Nephron (organoid): ENCODE measurements around the gene TCL1B.

ENCODE experiments used
- H3K27ac Mint-ChIP-seq, 3 experiments: 2 replicates each; pipeline ENCODE4 v1.8.0; 2020; ENCODE audit warnings: mixed read lengths in 3 of 3, mild to moderate bottlenecking in 2 of 3, moderate library complexity in 1 of 3
- H3K27me3 Mint-ChIP-seq: 2 replicates; pipeline ENCODE4 v1.8.0; 2021; ENCODE audit warnings: low read depth, mild to moderate bottlenecking, moderate library complexity, mixed read lengths
- H3K36me3 Mint-ChIP-seq: 2 replicates; pipeline ENCODE4 v1.8.0; 2020; ENCODE audit warnings: low read depth, mixed read lengths
- H3K4me1 Mint-ChIP-seq: 2 replicates; pipeline ENCODE4 v1.8.0; 2020; ENCODE audit warnings: mixed read lengths
- H3K4me3 Mint-ChIP-seq, 3 experiments: 2 replicates each; pipeline ENCODE4 v1.8.0; 2020; ENCODE audit warnings: mild to moderate bottlenecking in 3 of 3, mixed read lengths in 3 of 3, moderate library complexity in 2 of 3
- H3K9me3 Mint-ChIP-seq: 2 replicates; pipeline ENCODE4 v1.8.0; 2020; ENCODE audit warnings: mixed read lengths
- TF ChIP-seq, protein P1 (sequence below), 3 experiments: fragments of 200-600 bp; sonication (generic); IDR thresholded peaks; one replicate each; pipeline ENCODE4 v1.5.0; 2021; ENCODE audit warnings: antibody characterized with exemption in 3 of 3; ENCODE audit not compliant: unreplicated experiment in 3 of 3

The TCL1B gene

GRCh38 chr14:95674613-95675012 lies 11.6 kb upstream of the TCL1B start:
- H3K9me3 Mint-ChIP-seq, result peaks cover 7% of the 10 kb centered on the region
- H3K4me1 Mint-ChIP-seq, result peaks cover 20% of the 10 kb centered on the region
- H3K27me3 Mint-ChIP-seq, result peaks cover 14% of the 10 kb centered on the region
- no peak overlapping the region for H3K27ac Mint-ChIP-seq
- TF ChIP-seq, protein P1, sequence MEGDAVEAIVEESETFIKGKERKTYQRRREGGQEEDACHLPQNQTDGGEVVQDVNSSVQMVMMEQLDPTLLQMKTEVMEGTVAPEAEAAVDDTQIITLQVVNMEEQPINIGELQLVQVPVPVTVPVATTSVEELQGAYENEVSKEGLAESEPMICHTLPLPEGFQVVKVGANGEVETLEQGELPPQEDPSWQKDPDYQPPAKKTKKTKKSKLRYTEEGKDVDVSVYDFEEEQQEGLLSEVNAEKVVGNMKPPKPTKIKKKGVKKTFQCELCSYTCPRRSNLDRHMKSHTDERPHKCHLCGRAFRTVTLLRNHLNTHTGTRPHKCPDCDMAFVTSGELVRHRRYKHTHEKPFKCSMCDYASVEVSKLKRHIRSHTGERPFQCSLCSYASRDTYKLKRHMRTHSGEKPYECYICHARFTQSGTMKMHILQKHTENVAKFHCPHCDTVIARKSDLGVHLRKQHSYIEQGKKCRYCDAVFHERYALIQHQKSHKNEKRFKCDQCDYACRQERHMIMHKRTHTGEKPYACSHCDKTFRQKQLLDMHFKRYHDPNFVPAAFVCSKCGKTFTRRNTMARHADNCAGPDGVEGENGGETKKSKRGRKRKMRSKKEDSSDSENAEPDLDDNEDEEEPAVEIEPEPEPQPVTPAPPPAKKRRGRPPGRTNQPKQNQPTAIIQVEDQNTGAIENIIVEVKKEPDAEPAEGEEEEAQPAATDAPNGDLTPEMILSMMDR (IDR thresholded peaks at IDR 0.05; ENCODE audit: unreplicated experiment in 3 of 3), result no peak
- peaks cover 5% of the 10 kb centered on the region for H3K36me3 Mint-ChIP-seq
- H3K4me3 Mint-ChIP-seq, result no peak overlapping the region

DNA sequence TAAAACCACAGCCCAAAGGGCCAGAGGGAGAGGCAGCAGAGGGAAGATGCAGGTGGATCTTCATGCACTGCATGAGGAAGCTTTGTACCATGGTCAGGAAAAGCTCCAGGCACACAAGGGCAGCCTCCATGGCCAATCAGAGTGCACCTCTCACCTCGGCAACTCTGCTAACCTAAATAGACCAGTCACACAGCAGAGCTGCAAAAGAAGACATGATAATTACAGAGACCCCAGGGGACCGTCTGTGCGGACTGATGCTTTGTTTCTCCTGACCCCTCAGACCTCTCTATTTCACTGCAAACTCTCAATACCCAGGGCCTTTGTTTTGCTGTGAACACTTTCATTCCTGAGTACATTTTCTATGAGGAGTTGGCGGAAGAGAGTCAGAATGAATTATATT lies 10.7 kb upstream of the TCL1B start:
- Mint-ChIP-seq H3K27me3 (peaks cover 14% of the 10 kb centered on the region), H3K4me1 (peaks cover 12% of the 10 kb centered on the region), H3K36me3 (peaks cover 5% of the 10 kb centered on the region), H3K4me3 (no peak overlapping the region), H3K9me3 (peaks cover 7% of the 10 kb centered on the region), H3K27ac (no peak overlapping the region)
- TF ChIP-seq, protein P1 (IDR thresholded peaks at IDR 0.05; ENCODE audit: unreplicated experiment in 3 of 3), result no peak

DNA sequence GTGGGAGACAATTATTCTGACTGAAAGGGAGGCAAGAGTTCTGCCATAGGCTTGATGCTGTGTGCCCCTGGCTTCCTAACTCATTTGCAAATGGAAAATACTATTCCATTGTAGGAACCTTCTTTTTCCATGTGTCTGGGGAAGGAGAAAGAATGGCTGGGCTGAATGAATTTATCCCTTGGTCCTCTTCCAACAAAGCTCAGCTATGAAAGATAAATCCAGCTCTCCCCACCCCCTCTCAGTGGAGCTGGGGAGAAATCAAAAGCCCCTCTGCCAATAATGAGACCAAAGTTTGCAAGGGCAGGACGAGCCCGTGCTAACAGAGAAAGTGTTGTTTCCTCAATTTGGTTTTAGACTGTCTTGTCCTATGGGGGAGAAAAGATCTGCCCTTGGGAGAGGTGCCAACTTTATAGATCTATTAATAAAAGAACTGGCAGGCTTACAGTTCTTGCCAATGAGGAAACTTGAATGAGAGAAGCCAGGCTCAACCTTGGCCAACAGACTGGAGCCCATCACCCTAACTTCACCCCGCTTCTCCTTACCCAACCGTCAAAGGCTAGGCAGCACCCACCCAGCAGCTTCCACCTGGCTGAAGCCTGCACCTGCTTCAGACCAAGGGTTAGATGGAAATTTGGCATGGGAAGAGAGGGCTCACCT lies 8.9 kb upstream of the TCL1B start:
- H3K4me1 Mint-ChIP-seq, result no peaks in the 10 kb centered on the region
- H3K4me3 Mint-ChIP-seq, result no peak overlapping the region
- peaks cover 10% of the 10 kb centered on the region for H3K27me3 Mint-ChIP-seq
- peaks cover 7% of the 10 kb centered on the region for H3K9me3 Mint-ChIP-seq
- peak overlapping the region in 1 of 3 experiments; percentile 86 for H3K27ac Mint-ChIP-seq
- H3K36me3 Mint-ChIP-seq, result peaks cover 5% of the 10 kb centered on the region
- TF ChIP-seq, protein P1 (IDR thresholded peaks at IDR 0.05; ENCODE audit: unreplicated experiment in 3 of 3), result no peak

DNA sequence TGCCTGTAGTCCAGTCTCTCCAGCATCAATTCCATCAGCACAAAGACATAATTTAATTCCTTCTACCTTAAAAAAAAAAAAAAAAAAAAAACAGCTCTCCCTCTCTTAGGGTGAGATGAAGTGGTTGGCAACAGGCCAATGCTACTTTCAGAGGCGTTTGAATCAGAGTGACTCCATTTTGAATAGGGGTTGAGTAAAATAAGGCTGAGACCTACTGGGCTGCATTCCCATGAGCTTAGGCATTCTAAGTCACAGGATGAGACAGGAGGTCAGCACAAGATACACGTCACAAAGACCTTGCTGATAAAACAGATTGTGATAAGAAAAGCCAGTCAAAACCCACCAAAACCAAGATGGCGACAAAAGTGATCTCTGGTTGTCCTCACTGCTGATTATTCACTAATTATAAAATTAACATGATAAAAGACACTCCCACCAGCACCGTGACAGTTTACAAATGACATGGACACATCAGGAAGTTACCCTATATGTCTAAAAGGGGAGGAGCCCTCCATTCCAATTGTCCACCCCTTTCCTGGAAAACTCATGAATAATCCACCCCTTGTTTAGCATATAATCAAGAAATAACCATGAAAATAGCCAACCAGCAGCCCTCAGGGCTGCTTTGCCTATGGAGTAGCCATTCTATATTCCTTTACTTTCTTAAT lies 6.9 kb upstream of the TCL1B start:
- H3K4me3 Mint-ChIP-seq, result no peak overlapping the region
- no peaks in the 10 kb centered on the region for H3K4me1 Mint-ChIP-seq
- peaks cover 5% of the 10 kb centered on the region for H3K36me3 Mint-ChIP-seq
- TF ChIP-seq, protein P1 (IDR thresholded peaks at IDR 0.05; ENCODE audit: unreplicated experiment in 3 of 3), result no peak
- peaks cover 17% of the 10 kb centered on the region for H3K27me3 Mint-ChIP-seq
- H3K9me3 Mint-ChIP-seq, result peaks cover 7% of the 10 kb centered on the region
- H3K27ac Mint-ChIP-seq, result peak overlapping the region in 1 of 3 experiments; percentile 31

DNA sequence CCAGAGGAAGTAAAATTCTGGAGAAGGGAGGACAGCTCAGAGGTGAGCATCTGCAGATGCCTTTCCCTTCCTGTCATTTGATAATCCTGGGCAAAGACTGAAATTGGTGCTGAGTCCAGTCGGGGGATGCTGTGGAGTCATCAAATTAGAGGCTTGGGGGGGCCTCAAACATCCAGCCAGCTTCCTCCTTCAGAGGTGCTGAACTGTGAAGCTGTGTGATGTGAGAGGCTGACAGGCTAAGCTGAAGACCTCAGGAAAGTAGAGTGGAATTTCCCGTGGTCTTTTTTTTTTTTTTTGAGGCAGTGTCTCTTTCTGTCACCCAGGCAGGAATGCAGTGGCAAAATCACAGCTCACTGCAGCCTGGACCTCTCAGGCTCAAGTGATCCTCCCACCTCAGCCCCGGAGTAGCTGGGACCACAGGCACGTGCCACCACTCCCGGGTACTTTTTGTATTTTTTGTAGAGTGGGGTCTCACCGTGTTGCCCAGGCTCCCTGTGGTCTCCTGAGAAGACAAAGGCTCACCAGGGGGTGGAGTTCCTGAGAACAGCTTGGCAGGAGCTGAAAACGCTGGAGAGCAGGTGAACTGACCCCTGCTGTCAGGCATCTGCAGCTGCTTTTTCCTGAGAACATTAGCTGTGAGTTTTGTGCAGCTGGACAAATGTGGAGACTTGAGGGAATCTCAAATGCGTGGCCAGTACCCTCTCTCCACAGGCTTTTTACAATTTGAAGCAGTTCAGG lies 6.1 kb upstream of the TCL1B start:
- peaks cover 23% of the 10 kb centered on the region for H3K27me3 Mint-ChIP-seq
- peaks cover 7% of the 10 kb centered on the region for H3K9me3 Mint-ChIP-seq
- TF ChIP-seq, protein P1 (IDR thresholded peaks at IDR 0.05; ENCODE audit: unreplicated experiment in 3 of 3), result peak; percentile 21 to 44 (median 43)
- H3K4me1 Mint-ChIP-seq, result no peaks in the 10 kb centered on the region
- H3K27ac Mint-ChIP-seq, result peak overlapping the region in 2 of 3 experiments; percentile 31 to 44
- no peak overlapping the region for H3K4me3 Mint-ChIP-seq
- H3K36me3 Mint-ChIP-seq, result peaks cover 5% of the 10 kb centered on the region
